OCI-LY7 (cell line): ENCODE results near the gene ARHGAP23. TPM values are rescaled to one million over a fixed set of nuclear protein-coding genes. Genes with fewer than 3 reads are reported as not detected.

Experiments
- Bru-seq: library from RNA; stranded (reverse); fragments of 400-500 nt; gene quantifications from one replicate; lab custom pipeline; 2021; lab: Mats Ljungman, UMichigan
- BruChase-seq, 2 experiments: library from RNA; stranded (reverse); fragments of 400-500 nt; gene quantifications; one replicate each; lab custom pipeline; 2021; lab: Mats Ljungman, UMichigan
- BruUV-seq: library from RNA; stranded (reverse); fragments of 400-500 nt; replicated peaks from 2 replicates; lab custom pipeline; 2021; lab: Mats Ljungman, UMichigan
- CTCF ChIA-PET: fragments of 300-600 bp; sonication (Branson Sonifier 250); formaldehyde crosslinking; loops from one replicate; lab custom pipeline; 2022; ENCODE audit warnings: antibody characterized with exemption; ENCODE audit not compliant: unreplicated experiment; lab: Charles Lee
- POLR2A ChIA-PET: fragments of 300-600 bp; sonication (Branson Sonifier 250); formaldehyde crosslinking; loops from one replicate; lab custom pipeline; 2022; ENCODE audit warnings: antibody characterized with exemption; lab: Charles Lee
- DNase-seq: peaks from one replicate; pipeline ENCODE4 v3.0.0-alpha.2; 2015; ENCODE audit warnings: low spot score
- H2AFZ ChIP-seq: fragments of 200-600 bp; sonication (generic), shearing (Covaris generic); 2 replicates; pipeline ENCODE4 v1.6.1; 2014; ENCODE audit warnings: mild to moderate bottlenecking, antibody characterized with exemption, low read length, moderate library complexity
- H3K27ac ChIP-seq: fragments of 200-600 bp; sonication (generic); 2 replicates; pipeline ENCODE4 v1.5.1; 2014; ENCODE audit warnings: mixed run types, low read depth, mild to moderate bottlenecking, moderate library complexity, low read length, inconsistent platforms; ENCODE audit not compliant: poor library complexity, severe bottlenecking
- H3K36me3 ChIP-seq: fragments of 200-600 bp; sonication (generic); 2 replicates; pipeline ENCODE4 v1.6.1; 2014; ENCODE audit warnings: mild to moderate bottlenecking, antibody characterized with exemption, low read length, moderate library complexity, mixed read lengths; ENCODE audit not compliant: insufficient read depth
- H3K4me1 ChIP-seq: fragments of 200-600 bp; sonication (generic); 2 replicates; pipeline ENCODE4 v1.5.1; 2014; ENCODE audit warnings: mild to moderate bottlenecking, low read length; ENCODE audit not compliant: insufficient read depth, poor library complexity, severe bottlenecking
- H3K4me2 ChIP-seq: fragments of 200-600 bp; sonication (generic); 2 replicates; pipeline ENCODE4 v1.6.1; 2014; ENCODE audit warnings: mild to moderate bottlenecking, low read length
- H3K4me3 ChIP-seq: fragments of 200-600 bp; sonication (generic); 2 replicates; pipeline ENCODE4 v1.5.1; 2014; ENCODE audit warnings: mild to moderate bottlenecking, low read depth, low read length; ENCODE audit not compliant: poor library complexity, severe bottlenecking
- H3K79me2 ChIP-seq: fragments of 200-600 bp; sonication (generic); 2 replicates; pipeline ENCODE4 v1.6.1; 2016; ENCODE audit warnings: low read depth, mild to moderate bottlenecking, low read length, moderate library complexity, mixed read lengths; ENCODE audit not compliant: insufficient read depth
- H3K9me2 ChIP-seq: fragments of 200-600 bp; sonication (generic); 2 replicates; pipeline ENCODE4 v1.6.1; 2016; ENCODE audit warnings: mild to moderate bottlenecking, low read length, mixed read lengths; ENCODE audit not compliant: insufficient read depth
- H3K9me3 ChIP-seq: fragments of 200-600 bp; sonication (generic); 2 replicates; pipeline ENCODE4 v1.6.1; 2014; ENCODE audit warnings: mild to moderate bottlenecking, mixed run types, low read length, mixed read lengths
- H4K20me1 ChIP-seq: fragments of 200-600 bp; sonication (generic); 2 replicates; pipeline ENCODE4 v1.6.1; 2014; ENCODE audit warnings: mild to moderate bottlenecking, antibody characterized with exemption, low read length, moderate library complexity, mixed read lengths; ENCODE audit not compliant: insufficient read depth
- CTCF ChIP-seq: fragments of 200-600 bp; sonication (generic); conservative IDR thresholded peaks from 2 replicates; pipeline ENCODE4 v1.5.1; 2014; ENCODE audit warnings: mild to moderate bottlenecking, antibody characterized with exemption, low read length, moderate library complexity, mixed read lengths
- EZH2phosphoT487 ChIP-seq: fragments of 200-600 bp; sonication (generic); IDR thresholded peaks from 2 replicates; pipeline ENCODE4 v1.6.1; 2018; ENCODE audit warnings: low read depth, borderline replicate concordance, mild to moderate bottlenecking, mixed run types, antibody characterized with exemption, low read length, moderate library complexity, mixed read lengths
- intact Hi-C: fragments of 100-400 bp; cut with micrococcal nuclease; formaldehyde crosslinking; loops from one replicate; pipeline ENCODE4 v1.10.0; 2022; ENCODE audit not compliant: unreplicated experiment
- long read RNA-seq: library from polyadenylated mRNA; stranded (forward); transcript quantifications from one replicate; pipeline ENCODE4 v2.0.0, GENCODE V29; 2022
- total RNA-seq, 2 experiments: library from RNA; depleted of rRNA in 1 of 2; stranded (reverse); fragments of >200 nt in 1 of 2; shearing (Covaris generic) in 1 of 2; gene quantifications; 2 replicates each; pipeline ENCODE4 v1.2.3, GENCODE V29; 2014 to 2022

Gene ARHGAP23
- total RNA-seq (2014; rRNA removed; shearing (Covaris generic)) (18.6 and 25.4 TPM in 2 replicates), total RNA-seq (2022) (14.6 and 16.3 TPM in 2 replicates), Bru-seq, nascent RNA (percentile 40 among the genes with signal in this experiment), BruChase-seq, experiment 1, labeled RNA remaining after a 6-hour chase (percentile 42 among the genes with signal in this experiment), BruChase-seq, experiment 2, labeled RNA remaining after a 2-hour chase (percentile 43 among the genes with signal in this experiment)
- long read RNA-seq, partial matches to known transcripts = 4 of 10 reads
- long read RNA-seq, other reads (novel, unspliced or antisense) = 6 of 10 reads

DNA sequence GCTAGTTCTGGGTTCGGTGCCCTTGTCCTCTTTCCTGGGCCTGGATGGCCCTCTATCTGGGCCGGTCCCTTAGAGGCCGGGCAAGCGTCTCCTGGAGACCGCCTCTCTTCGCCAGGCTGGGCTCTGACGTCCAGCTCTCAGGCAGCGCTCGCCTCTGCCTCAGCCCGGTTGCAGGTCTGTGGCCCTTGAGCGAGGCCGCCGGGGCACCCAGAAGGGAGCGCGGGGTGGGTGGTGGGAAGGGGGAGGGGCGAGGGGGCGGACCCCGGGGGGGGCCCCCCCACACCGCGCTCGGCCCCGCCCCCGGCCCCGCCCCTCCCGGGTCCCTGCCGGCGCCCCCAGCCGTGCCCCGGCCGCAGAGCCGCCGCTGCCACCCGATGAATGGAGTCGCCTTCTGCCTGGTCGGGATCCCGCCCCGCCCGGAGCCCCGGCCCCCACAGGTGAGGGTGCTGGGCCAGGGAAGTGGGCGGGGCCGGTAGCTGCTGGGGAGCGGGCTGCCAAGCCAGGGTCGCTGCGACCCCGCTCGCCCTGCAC lies at the start of gene ARHGAP23:
ARHGAP23 (plus strand) TSS at position 353 of the 531 bp plus-strand sequence; CDS start at position 375, 22 bp downstream.
- ChIA-PET CTCF (interaction anchor here (0.6 kb wide), 1 partner anchor 371 kb away, joined by 5 read pairs; no protein-coding TSS in a partner anchor), POLR2A (no interaction called here)
- Histone ChIP-seq H3K36me3 (no peaks in the 10 kb centered on the region), H4K20me1 (no peaks in the 10 kb centered on the region), H3K27ac (peak within 1 kb of the TSS; percentile 31), H3K4me3 (peak within 1 kb of the TSS; percentile 74), H3K4me1 (peaks cover 27% of the 10 kb centered on the region), H3K79me2 (no peaks in the 10 kb centered on the region), H3K9me3 (no peaks in the 10 kb centered on the region), H2AFZ (peak within 1 kb of the TSS; percentile 26; the same call in 1 of the 2 replicates), H3K9me2 (no peaks in the 10 kb centered on the region), H3K4me2 (peak within 1 kb of the TSS; percentile 96)
- TF ChIP-seq EZH2phosphoT487 (no peak), CTCF (no peak)
- peak; percentile 51 for DNase-seq
- intact Hi-C loops = loop anchor here (10.0 kb wide), 1 partner anchor 237 kb away; no protein-coding TSS in a partner anchor
- BruUV-seq = no TSS peak

DNA sequence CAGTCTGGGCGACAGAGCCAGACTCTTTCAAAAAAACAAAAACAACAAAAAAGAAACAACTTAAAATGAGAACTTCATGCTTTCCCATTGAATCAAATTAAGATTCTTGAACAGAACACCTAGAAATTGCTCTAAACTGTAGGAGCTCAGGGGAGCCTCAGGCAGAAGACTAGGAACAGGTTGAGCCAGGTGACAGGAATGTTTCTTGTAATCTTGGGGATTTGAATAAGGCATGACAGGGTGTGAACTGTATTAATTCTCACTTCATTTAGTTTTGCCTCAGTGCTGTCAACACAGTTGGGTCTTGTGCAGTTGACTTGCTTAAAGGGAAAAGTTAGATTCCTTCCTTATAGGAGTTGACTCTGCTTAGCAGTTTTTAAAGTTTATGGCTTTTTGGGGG lies 48.8 kb upstream of the ARHGAP23 start:
- Histone ChIP-seq H3K79me2 (no peaks in the 10 kb centered on the region), H3K4me1 (peaks cover 7% of the 10 kb centered on the region), H3K36me3 (peaks cover 59% of the 10 kb centered on the region), H3K9me2 (no peaks in the 10 kb centered on the region), H3K9me3 (no peaks in the 10 kb centered on the region), H3K4me3 (no peak overlapping the region), H4K20me1 (no peaks in the 10 kb centered on the region), H3K4me2 (no peak overlapping the region), H3K27ac (no peak overlapping the region), H2AFZ (no peak overlapping the region)
- ChIA-PET POLR2A (interaction anchor here (0.6 kb wide), 1 partner anchor 30 kb away, joined by 3 read pairs; no protein-coding TSS in a partner anchor), CTCF (no interaction called here)
- intact Hi-C loops = no loop called here
- BruUV-seq = no TSS peak
- no peak for TF ChIP-seq CTCF
- no peak for TF ChIP-seq EZH2phosphoT487
- no peak for DNase-seq
